Heart right ventricle (tissue), 16 donors: ENCODE data around the gene EXOC3L2. TPM values are rescaled to one million over a fixed set of nuclear protein-coding genes. Genes with fewer than 3 reads are reported as not detected.

Experiments
- ATAC-seq, 8 donors: fragments of 200-7000 bp; cut with Tn5 transposase; one replicate each; pipeline ENCODE4 v1.9.1; 2020; ENCODE audit warnings: mild to moderate bottlenecking in 8 of 8, moderate library complexity in 8 of 8, moderate number of reproducible peaks in 1 of 8
- DNase-seq, 2 donors: peaks; one replicate each; pipeline ENCODE4 v3.0.0-alpha.2; 2020
- H3K27ac ChIP-seq, 10 donors: fragments of 200-600 bp; sonication (generic) in 2 of 10; one replicate each; pipeline versions ENCODE4 v1.5.0 to v1.8.0; 2020 to 2022; ENCODE audit warnings: mild to moderate bottlenecking in 3 of 10
- H3K27me3 ChIP-seq, 7 donors: fragments of 200-600 bp; one replicate each; pipeline ENCODE4 v1.8.0; 2021 to 2022; ENCODE audit warnings: mild to moderate bottlenecking in 2 of 7
- H3K36me3 ChIP-seq, 9 donors: fragments of 200-600 bp; sonication (generic) in 1 of 9; one replicate each; pipeline versions ENCODE4 v1.5.0 to v1.8.0; 2020 to 2022; ENCODE audit warnings: mild to moderate bottlenecking in 2 of 9
- H3K4me1 ChIP-seq, 9 donors: fragments of 200-600 bp; sonication (generic) in 1 of 9; one replicate each; pipeline versions ENCODE4 v1.5.0 to v1.8.0; 2020 to 2022; ENCODE audit warnings: mild to moderate bottlenecking in 4 of 9
- H3K4me3 ChIP-seq, 10 donors: fragments of 200-600 bp; sonication (generic) in 2 of 10; one replicate each; pipeline versions ENCODE4 v1.5.0 to v1.8.0; 2020 to 2022; ENCODE audit warnings: mild to moderate bottlenecking in 7 of 10, moderate library complexity in 2 of 10
- H3K9me3 ChIP-seq, 11 donors: fragments of 200-600 bp in 10 of 11; sonication (generic) in 2 of 11; one replicate each; pipeline versions ENCODE4 v1.5.0 to v1.8.0; 2013 to 2022; ENCODE audit warnings: mild to moderate bottlenecking in 2 of 11, control low read depth in 1 of 11, moderate library complexity in 1 of 11
- WGBS, 2 donors: extraction: QIAGEN DNeasy Blood & Tissue Kit; methylation state at CpG; one replicate each; pipeline ENCODE4 v1.1.7; 2013; ENCODE audit warnings: inconsistent platforms in 1 of 2; 5-methylcytosine and 5-hydroxymethylcytosine counted together
- intact Hi-C, 10 donors: fragments of 100-400 bp; cut with DNase I; formaldehyde crosslinking; loops; one replicate each; pipeline versions ENCODE4 v1.11.1 to v1.14.2; 2022
- long read RNA-seq, 3 donors: library from polyadenylated mRNA; unstranded; transcript quantifications; one replicate each; pipeline ENCODE4 v2.0.0, GENCODE V29; 2020 to 2021
- polyA plus RNA-seq, 2 donors: library from polyadenylated mRNA; stranded (reverse); fragments of 200-250 nt; gene quantifications; one replicate each; pipeline ENCODE4 v1.2.3, GENCODE V29; 2013
- total RNA-seq, 10 donors: library from RNA; stranded (reverse); fragmentation: NEBNext Ultra II Directional in 3 of 10; extraction: Animal tissue kit (Norgen Biotek cat#: 25700) in 3 of 10; gene quantifications; one replicate each; pipeline versions ENCODE4 v1.2.1 to v1.2.4, GENCODE V29; 2021 to 2023
- TF ChIP-seq, protein P1 (sequence below), 9 donors: fragments of 200-600 bp; sonication (generic) in 2 of 9; IDR thresholded peaks; one replicate each; pipeline versions ENCODE4 v1.5.0 to v1.8.0; 2021 to 2022; ENCODE audit warnings: antibody characterized with exemption in 9 of 9, mild to moderate bottlenecking in 5 of 9, moderate library complexity in 1 of 9
- donor health status: Arrhythmogenic right ventricular cardiomyopathy.
- donor health status: ischemic (EF 13 %, LVEDD 7.1; RV severe dilation, severe dysfunction).
- donor health status: healthy with polysubstance abuse.
- donor health status: DM: no; HTN: yes; CAD: no.
- donor health status: DM: no; HTN: no; CAD: no.
- donor health status: ischemic (EF 25% LVEDD 6.9; RV normal size, moderate dysfunction).
- donor health status: ischemic (EF 25% LVEDD 5.7; RV mildly dilated, moderate dysfunction).
- donor health status: healthy.
- donor health status: DM: yes; HTN: yes; CAD: no.
- donor health status: Ischemic cardiomyopathy.
- donor health status: ischemic (EF 35%, LVEDD 5.7; RV mildly dilated, moderate dysfunction).
- donor health status: nonischemic (EF 11% LVEDD 7.7; RV severe dilation, severe dysfunction).
- donor health status: DM: yes; HTN: yes; CAD: no.
- donor health status: PGD.
- donor health status: ischemic (EF 29% LVEDD 5.4; RV normal size, mild dysfunction).
- donor health status: nonischemic (EF 23%, LVEDD 6.1; RV moderate dilation, normal function).

The EXOC3L2 gene
- total RNA-seq: 1 to 10 TPM in 5 of 10 donors, under 1 TPM in 5; 0.27 to 2.0 (median 1.1) TPM
- polyA plus RNA-seq: 1 to 10 TPM; 1.2 to 1.8 TPM
- long read RNA-seq, donor 1, partial matches to known transcripts: 0 of 1 reads
- long read RNA-seq, donor 1, other reads (novel, unspliced or antisense): 1 of 1 reads
- long read RNA-seq, donor 2, partial matches to known transcripts: 2 of 3 reads
- long read RNA-seq, donor 2, other reads (novel, unspliced or antisense): 0 of 3 reads
- long read RNA-seq, donor 3: 0 reads

GRCh38 chr19:45245334-45245787 is at the start of gene EXOC3L2:
Gene EXOC3L2 (minus strand): TSS chr19:45245407. CDS start chr19:45239045, 6,362 bp downstream.
- DNase-seq (peak; percentile 49 to 70), ATAC-seq (peak; percentile 47 to 86 (median 70))
- Histone ChIP-seq H3K27ac (peak within 1 kb of the TSS; percentile 19 to 80 (median 46)), H3K4me3 (peak within 1 kb of the TSS in 8 of 10 donors; percentile 12 to 43 (median 38)), H3K27me3 (no peaks in the 10 kb centered on the region), H3K4me1 (peaks cover 2 to 41% (median 14%) of the 10 kb centered on the region in 9 donors), H3K36me3 (no peaks in the 10 kb centered on the region), H3K9me3 (no peaks in the 10 kb centered on the region)
- intact Hi-C loops: loop anchor here in 8 of 10 donors (5.0 to 10.0 kb wide), 6 partner anchors 33 to 513 kb away; no protein-coding TSS in a partner anchor
- TF ChIP-seq, protein P1, sequence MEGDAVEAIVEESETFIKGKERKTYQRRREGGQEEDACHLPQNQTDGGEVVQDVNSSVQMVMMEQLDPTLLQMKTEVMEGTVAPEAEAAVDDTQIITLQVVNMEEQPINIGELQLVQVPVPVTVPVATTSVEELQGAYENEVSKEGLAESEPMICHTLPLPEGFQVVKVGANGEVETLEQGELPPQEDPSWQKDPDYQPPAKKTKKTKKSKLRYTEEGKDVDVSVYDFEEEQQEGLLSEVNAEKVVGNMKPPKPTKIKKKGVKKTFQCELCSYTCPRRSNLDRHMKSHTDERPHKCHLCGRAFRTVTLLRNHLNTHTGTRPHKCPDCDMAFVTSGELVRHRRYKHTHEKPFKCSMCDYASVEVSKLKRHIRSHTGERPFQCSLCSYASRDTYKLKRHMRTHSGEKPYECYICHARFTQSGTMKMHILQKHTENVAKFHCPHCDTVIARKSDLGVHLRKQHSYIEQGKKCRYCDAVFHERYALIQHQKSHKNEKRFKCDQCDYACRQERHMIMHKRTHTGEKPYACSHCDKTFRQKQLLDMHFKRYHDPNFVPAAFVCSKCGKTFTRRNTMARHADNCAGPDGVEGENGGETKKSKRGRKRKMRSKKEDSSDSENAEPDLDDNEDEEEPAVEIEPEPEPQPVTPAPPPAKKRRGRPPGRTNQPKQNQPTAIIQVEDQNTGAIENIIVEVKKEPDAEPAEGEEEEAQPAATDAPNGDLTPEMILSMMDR (IDR thresholded peaks at IDR 0.05): no peak
- 33 to 51% methylated on average over 17 of the region's 17 CpGs for WGBS, 2 donors

GRCh38 chr19:45294291-45295029 is 49.3 kb upstream of the EXOC3L2 start:
- peaks cover 0 to 15% (median 0%) of the 10 kb centered on the region in 9 donors for H3K4me1 ChIP-seq
- H3K9me3 ChIP-seq: peaks cover 0 to 18% (median 0%) of the 10 kb centered on the region in 11 donors
- ATAC-seq: peak; percentile 71 to 96 (median 92)
- peak; percentile 57 to 68 for DNase-seq
- no peaks in the 10 kb centered on the region for H3K27me3 ChIP-seq
- intact Hi-C loops: no loop called here
- TF ChIP-seq, protein P1 (IDR thresholded peaks at IDR 0.05): no peak
- H3K4me3 ChIP-seq: no peak overlapping the region
- 65 to 72% methylated on average over 12 of the region's 12 CpGs for WGBS, 2 donors
- H3K36me3 ChIP-seq: peaks cover 0 to 84% (median 4%) of the 10 kb centered on the region in 9 donors
- H3K27ac ChIP-seq: peak overlapping the region in 5 of 10 donors; percentile 39 to 80 (median 71)

DNA sequence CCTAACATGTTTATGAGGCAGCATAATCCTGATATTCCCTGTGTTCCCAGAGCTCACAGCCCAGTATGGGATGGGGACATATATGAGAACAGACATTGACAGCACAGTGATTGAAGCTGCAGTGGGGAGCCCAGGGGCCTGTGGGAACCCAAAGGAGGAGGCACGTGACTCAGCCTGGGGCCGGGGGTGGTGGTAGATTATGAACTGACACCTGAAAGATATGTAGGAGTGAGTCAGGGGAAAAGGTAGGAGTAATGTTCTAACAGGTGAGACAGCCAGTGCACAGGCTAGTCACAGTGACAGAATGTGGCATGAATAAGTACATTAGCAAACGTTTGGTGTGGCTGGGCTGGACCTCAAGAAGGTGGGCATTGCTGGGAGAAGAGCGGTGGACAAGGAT is 48.5 kb upstream of the EXOC3L2 start:
- peaks cover 0 to 84% (median 4%) of the 10 kb centered on the region in 9 donors for H3K36me3 ChIP-seq
- peaks cover 0 to 18% (median 0%) of the 10 kb centered on the region in 11 donors for H3K9me3 ChIP-seq
- ATAC-seq: no peak
- H3K4me3 ChIP-seq: no peak overlapping the region
- TF ChIP-seq, protein P1 (IDR thresholded peaks at IDR 0.05): no peak
- H3K27ac ChIP-seq: peak overlapping the region in 1 of 10 donors; percentile 80
- no peak for DNase-seq
- WGBS, 2 donors: 89 to 94% methylated on average over 4 of the region's 4 CpGs
- H3K4me1 ChIP-seq: peaks cover 0 to 15% (median 0%) of the 10 kb centered on the region in 9 donors
- no peaks in the 10 kb centered on the region for H3K27me3 ChIP-seq
- intact Hi-C loops: no loop called here

DNA sequence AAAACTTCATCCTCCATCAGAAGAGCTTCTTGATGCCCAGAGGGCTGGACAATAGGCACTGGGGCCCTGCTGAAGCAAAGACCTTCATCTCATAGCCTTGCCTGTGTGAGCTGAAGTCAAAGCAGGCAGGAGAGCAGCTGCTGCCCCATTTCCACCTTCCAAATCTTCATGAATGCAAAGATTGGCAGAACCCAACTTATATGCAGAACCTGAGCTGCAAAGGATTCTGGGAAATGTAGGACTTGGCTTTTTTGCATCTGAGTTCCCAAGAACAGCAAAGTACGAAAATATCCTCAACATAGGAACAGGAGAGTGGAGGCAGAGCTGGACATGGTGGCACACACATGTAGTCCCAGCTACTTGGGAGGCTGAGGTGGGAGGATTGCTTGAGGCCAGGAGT is 46.6 kb upstream of the EXOC3L2 start:
- TF ChIP-seq, protein P1 (IDR thresholded peaks at IDR 0.05): no peak
- H3K36me3 ChIP-seq: peaks cover 0 to 92% (median 8%) of the 10 kb centered on the region in 9 donors
- peaks cover 0 to 18% (median 0%) of the 10 kb centered on the region in 11 donors for H3K9me3 ChIP-seq
- no peaks in the 10 kb centered on the region for H3K27me3 ChIP-seq
- DNase-seq (no peak), ATAC-seq (no peak)
- peaks cover 0 to 15% (median 0%) of the 10 kb centered on the region in 9 donors for H3K4me1 ChIP-seq
- H3K4me3 ChIP-seq: no peak overlapping the region
- WGBS, 2 donors: 98 to 100% methylated on average over 1 of the region's 1 CpG
- intact Hi-C loops: no loop called here
- no peak overlapping the region for H3K27ac ChIP-seq
